HG03575 (cell line): Measurements from ENCODE around the gene MS4A4E.
"Not testable (repeated sequence)": the region's sequence is repeated elsewhere in the genome, so short reads cannot be mapped to it uniquely, and the experiment has no call there.

Source experiments
- ATAC-seq: cut with Tn5 transposase; IDR thresholded peaks from one replicate; pipeline ENCODE4 v1.9.1; 2021; ENCODE audit not compliant: unreplicated experiment, insufficient number of reproducible peaks, low FRiP score; ENCODE audit errors: extremely low read depth

Gene MS4A4E

DNA sequence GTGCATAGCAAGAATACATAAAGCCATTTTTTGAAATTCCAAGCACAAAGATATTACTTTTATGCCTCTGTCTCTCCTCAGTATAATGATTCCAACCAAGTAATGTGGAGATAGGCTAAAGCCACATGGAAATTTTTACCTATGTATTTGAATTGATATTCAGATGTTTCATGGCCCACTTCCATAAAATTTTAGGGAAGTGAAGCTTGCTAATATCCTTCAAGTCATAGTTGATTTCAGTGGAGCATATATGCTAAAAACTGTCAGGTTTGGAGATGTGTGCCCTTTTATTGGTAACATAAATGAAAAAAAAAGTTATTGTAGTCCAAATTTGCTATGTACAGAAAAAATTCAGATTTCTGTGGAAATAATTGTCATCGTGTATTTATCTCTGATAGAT, 12.3 kb downstream of the MS4A4E start:
- ATAC-seq: no peak

GRCh38 chr11:60222141-60222540, 20.8 kb downstream of the MS4A4E start:
- no peak for ATAC-seq

DNA sequence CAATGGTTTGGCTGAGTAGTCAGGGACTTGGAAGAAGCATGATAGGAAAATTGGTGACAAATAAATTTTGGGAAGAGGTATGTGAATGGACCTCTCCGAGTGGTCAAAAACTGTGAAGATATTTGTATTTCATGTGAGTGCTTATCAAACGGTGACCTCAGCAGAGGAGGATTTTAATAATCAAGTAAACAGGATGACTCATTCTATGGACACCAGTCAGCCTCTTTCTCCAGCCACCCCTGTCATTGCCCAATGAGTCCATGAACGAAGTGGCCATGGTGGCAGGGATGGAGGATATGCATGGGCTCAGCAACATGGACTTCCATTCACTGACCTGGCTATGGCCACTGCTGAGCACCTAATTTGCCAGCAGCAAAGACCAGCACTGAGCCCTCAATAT, 21.2 kb downstream of the MS4A4E start:
- ATAC-seq: no peak

- ATAC-seq: no peak
These were observed 21.8 kb downstream of the MS4A4E start for GRCh38 chr11:60221181-60221580.

GRCh38 chr11:60214386-60214785, 28.6 kb downstream of the MS4A4E start:
- no peak for ATAC-seq

GRCh38 chr11:60211206-60211605, 31.7 kb downstream of the MS4A4E start:
- no peak for ATAC-seq

DNA sequence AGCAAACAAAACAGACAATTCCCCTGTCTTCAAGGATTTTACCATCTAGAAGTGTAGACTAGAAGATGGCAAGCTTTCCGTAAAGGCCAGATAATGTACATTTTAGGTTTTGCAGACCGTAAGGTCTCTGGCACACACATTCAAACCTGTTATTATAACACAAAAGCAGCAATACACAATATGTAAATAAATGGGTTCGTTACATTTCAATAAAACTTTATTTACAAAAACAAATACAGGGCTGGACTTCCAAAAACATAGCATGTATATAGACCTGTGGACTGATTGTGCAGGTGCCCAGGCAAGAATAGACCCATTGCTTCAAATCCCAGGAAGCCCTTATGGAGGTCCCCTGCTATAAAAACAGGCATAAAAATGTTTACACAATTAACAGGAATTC, 33.0 kb downstream of the MS4A4E start:
- ATAC-seq: no peak

GRCh38 chr11:60208951-60209350, 34.0 kb downstream of the MS4A4E start:
- no peak for ATAC-seq

DNA sequence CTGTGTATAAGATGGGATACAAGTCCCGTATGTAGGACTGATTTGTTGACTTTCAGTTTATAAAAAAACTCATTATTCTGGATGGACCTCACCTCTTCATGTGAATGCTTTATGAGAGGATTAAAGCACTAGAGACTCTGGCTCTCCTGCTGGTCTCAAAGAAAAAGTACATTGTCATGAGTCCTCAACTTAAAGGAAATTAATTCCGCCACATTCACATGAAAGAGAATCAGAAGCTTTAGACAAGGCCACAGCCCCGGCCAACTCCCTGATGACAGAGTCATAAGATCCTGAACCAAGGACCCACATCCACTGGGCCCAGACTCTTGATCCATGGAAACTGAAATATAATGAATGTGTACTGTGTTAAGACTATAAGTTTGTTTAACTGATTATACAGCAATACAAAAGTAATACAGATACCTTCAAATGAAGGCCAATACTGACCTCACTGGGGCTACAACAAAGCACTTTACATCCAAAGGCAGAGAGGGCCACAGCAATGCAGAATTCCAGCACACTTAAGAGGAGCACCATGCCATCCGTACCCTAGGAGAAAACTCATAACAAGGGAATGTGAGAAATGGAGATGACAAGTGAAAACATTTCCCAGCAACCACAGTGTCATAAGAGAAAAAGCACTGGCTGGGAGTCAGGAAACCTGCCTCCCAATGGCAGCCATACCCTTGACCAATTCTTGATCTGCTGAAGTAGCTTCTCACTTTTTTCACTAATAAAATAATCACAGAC, 34.6 kb downstream of the MS4A4E start:
- no peak for ATAC-seq

- no peak for ATAC-seq
These were observed 36.3 kb downstream of the MS4A4E start for GRCh38 chr11:60206616-60207015.

GRCh38 chr11:60204922-60205321, 38.0 kb downstream of the MS4A4E start:
- ATAC-seq: no peak

DNA sequence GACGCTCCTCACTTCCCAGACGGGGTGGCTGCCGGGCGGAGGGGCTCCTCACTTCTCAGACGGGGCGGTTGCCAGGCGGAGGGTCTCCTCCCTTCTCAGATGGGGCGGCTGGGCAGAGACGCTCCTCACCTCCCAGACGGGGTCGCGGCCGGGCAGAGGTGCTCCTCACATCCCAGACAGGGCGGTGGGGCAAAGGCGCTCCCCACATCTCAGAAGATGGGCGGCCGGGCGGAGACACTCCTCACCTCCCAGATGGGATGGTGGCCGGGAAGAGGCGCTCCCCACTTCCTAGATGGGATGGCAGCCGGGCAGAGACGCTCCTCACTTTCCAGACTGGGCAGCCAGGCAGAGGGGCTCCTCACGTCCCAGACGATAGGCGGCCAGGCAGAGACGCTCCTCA, 41.6 kb downstream of the MS4A4E start:
- ATAC-seq: not testable (repeated sequence)

DNA sequence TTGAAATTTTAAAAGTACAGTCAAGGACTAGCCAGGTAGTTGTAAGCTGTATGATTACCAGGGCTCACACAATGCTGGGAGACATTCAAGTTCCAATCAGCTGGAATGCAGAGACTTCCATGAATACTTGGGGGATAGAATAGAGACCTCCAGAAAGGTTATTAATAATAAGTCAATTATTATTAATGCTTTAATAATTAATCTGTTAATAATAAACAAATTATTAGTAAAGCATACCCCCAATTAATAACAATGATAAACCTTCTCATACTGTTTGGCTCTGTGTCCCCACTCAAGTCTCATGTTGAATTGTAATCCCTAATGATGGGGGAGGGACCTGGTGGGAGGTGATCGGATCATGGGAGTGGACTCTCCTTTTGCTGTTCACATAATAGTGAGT, 45.5 kb downstream of the MS4A4E start:
- no peak for ATAC-seq

DNA sequence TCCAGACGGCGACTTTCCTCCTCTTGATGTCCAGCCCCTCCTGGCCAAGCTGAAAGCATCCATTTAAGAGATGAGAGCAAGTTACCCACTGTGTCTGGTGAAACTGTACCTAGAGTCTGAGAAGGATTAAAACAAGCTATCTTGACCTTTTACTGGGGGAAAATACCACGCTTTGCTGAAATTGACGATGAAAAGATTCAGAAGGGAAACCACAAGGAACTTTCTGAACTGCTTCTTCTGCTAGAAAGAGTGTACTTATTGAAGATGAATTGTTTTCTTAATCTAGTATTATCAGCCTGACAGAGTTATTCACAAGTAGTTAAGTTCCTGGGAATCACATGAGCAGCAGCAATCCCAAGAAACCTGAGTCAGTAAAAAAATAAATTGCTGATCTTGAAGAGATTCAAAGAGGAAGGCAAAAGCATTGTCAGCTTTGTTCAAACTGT, 47.0 kb downstream of the MS4A4E start:
- no peak for ATAC-seq

DNA sequence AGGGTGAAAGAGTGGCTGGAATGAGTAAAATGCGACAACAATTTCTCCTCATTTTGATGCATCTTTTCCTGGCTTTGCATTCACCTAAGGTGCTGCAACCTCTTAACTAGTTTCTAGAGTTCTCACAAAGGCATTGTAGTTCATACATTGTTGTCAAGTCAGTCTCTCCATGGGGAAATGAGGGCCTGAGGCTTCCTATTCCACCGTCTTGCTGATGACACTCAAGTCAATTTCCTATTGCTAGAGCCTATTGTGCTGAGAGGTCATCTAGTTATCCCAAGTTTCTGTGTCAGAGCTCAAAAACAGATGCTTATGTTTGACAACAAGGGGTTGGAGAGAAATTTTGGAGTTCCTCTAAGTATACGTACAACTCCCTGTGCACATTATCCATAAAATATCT, 48.4 kb downstream of the MS4A4E start:
- no peak for ATAC-seq

- ATAC-seq: no peak
These were observed 49.1 kb downstream of the MS4A4E start for GRCh38 chr11:60193687-60194433.

DNA sequence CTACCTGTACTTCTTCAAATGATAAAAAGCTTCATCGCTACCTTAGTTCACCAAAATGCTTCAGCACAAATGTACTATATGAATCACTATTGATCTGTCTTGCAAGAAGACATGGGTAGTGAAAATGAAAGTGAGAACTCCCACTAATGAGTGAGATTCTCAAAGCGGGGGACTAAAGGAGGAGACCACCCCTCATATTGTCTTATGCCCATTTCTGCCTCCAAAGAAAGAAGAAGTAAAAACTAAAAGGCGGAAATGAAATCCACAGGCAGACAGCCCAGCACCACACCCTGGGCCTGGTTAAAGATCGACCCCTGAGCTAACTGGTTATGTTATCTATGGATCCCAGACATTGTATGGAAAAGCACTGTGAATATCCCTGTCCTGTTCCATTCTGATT, 50.4 kb downstream of the MS4A4E start:
- ATAC-seq: not testable (repeated sequence)

- not testable (repeated sequence) for ATAC-seq
These were observed 54.5 kb downstream of the MS4A4E start for GRCh38 chr11:60188481-60188880.

DNA sequence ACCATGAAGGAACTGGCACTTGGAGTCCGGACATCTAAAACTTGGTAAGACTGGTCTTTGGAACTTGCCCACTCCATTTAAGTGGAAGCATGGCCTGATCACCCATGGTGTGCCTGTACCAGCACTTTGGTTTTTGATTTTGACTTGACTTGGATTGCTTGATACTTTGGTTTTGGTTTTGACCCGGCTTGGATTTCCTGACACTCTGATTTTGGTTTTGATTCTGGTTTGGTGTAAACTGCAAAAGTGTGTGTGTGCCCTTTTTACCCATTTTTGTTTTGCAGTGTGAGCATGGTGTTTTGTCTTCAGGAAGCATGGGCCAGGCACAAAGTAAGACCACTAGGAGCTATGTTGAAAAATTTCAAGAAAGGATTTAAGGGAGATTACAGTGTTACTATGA, 56.8 kb downstream of the MS4A4E start:
- ATAC-seq: not testable (repeated sequence)

DNA sequence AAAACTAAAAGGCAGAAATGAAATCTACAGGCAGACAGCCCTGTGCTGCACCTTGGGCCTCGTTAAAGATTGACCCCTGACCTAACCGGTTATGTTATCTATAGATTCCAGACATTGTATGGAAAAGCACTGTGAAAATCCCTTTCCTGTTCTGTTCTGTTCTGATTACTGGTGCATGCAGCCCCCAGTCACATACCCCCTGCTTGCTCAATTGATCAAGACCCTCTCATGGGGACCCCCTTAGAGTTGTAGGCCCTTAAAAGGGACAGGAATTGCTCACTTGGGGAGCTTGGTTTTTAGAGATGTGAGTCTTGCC, 57.5 kb downstream of the MS4A4E start:
- not testable (repeated sequence) for ATAC-seq
